ENCODE results near the gene PTPRU.

DNA sequence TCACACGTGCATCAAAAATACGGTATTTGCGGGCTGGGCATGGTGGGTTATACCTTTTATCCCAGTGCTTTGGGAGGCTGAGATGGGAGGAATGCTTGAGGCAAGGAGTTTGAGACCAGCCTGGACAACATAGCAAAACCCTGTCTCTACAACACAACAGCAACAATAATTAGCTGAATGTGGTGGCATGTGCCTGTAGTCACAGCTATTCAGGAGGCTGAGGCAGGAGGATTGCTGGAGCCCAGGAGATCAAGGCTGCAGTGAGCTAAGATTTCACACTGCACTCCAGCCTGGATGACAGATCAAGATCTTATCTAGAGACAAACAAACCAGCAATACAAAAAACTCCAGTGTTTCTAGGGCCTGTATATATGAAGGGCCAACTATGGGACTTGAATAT, 30.6 kb downstream of the PTPRU start:
- no peak for TF ChIP-seq EZH2phosphoT487 (IDR thresholded peaks at IDR 0.05; ENCODE audit: unreplicated experiment)
- TF ChIP-seq, protein P1, sequence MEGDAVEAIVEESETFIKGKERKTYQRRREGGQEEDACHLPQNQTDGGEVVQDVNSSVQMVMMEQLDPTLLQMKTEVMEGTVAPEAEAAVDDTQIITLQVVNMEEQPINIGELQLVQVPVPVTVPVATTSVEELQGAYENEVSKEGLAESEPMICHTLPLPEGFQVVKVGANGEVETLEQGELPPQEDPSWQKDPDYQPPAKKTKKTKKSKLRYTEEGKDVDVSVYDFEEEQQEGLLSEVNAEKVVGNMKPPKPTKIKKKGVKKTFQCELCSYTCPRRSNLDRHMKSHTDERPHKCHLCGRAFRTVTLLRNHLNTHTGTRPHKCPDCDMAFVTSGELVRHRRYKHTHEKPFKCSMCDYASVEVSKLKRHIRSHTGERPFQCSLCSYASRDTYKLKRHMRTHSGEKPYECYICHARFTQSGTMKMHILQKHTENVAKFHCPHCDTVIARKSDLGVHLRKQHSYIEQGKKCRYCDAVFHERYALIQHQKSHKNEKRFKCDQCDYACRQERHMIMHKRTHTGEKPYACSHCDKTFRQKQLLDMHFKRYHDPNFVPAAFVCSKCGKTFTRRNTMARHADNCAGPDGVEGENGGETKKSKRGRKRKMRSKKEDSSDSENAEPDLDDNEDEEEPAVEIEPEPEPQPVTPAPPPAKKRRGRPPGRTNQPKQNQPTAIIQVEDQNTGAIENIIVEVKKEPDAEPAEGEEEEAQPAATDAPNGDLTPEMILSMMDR (conservative IDR thresholded peaks at IDR 0.05; ENCODE audit: low read depth in 2 of 2), result no peak
- TF ChIP-seq, protein P2, sequence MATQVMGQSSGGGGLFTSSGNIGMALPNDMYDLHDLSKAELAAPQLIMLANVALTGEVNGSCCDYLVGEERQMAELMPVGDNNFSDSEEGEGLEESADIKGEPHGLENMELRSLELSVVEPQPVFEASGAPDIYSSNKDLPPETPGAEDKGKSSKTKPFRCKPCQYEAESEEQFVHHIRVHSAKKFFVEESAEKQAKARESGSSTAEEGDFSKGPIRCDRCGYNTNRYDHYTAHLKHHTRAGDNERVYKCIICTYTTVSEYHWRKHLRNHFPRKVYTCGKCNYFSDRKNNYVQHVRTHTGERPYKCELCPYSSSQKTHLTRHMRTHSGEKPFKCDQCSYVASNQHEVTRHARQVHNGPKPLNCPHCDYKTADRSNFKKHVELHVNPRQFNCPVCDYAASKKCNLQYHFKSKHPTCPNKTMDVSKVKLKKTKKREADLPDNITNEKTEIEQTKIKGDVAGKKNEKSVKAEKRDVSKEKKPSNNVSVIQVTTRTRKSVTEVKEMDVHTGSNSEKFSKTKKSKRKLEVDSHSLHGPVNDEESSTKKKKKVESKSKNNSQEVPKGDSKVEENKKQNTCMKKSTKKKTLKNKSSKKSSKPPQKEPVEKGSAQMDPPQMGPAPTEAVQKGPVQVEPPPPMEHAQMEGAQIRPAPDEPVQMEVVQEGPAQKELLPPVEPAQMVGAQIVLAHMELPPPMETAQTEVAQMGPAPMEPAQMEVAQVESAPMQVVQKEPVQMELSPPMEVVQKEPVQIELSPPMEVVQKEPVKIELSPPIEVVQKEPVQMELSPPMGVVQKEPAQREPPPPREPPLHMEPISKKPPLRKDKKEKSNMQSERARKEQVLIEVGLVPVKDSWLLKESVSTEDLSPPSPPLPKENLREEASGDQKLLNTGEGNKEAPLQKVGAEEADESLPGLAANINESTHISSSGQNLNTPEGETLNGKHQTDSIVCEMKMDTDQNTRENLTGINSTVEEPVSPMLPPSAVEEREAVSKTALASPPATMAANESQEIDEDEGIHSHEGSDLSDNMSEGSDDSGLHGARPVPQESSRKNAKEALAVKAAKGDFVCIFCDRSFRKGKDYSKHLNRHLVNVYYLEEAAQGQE (IDR thresholded peaks at IDR 0.05; ENCODE audit: unreplicated experiment), result no peak

Data from GM23338 (cell line).